Testis (tissue), 3 donors: ENCODE measurements around the gene HECW1. TPM values are rescaled to one million over a fixed set of nuclear protein-coding genes. Genes with fewer than 3 reads are reported as not detected.

ENCODE experiments used
- DNase-seq: peaks from one replicate; pipeline ENCODE4 v3.0.0-alpha.2; 2019
- H3K27ac ChIP-seq, 2 donors: fragments of 200-600 bp; sonication (generic); one replicate each; pipeline ENCODE4 v1.5.1; 2019
- H3K27me3 ChIP-seq: fragments of 200-600 bp; sonication (generic); one replicate; pipeline ENCODE4 v1.5.1; 2019
- H3K36me3 ChIP-seq: fragments of 200-600 bp; sonication (generic); one replicate; pipeline ENCODE4 v1.5.1; 2017; ENCODE audit warnings: low read depth; ENCODE audit errors: missing control alignments
- H3K4me1 ChIP-seq: fragments of 200-600 bp; sonication (generic); one replicate; pipeline ENCODE4 v1.5.1; 2019
- H3K4me3 ChIP-seq, 2 donors: fragments of 200-600 bp; sonication (generic); one replicate each; pipeline ENCODE4 v1.5.1; 2017 to 2019
- H3K9me3 ChIP-seq: fragments of 200-600 bp; sonication (generic); one replicate; pipeline ENCODE4 v1.5.1; 2017
- POLR2A ChIP-seq: fragments of 450-650 bp; IDR thresholded peaks from one replicate; pipeline ENCODE4 v1.6.1; 2017; ENCODE audit warnings: antibody characterized with exemption, mild to moderate bottlenecking, moderate library complexity
- WGBS, 2 donors: methylation state at CpG; one replicate each; pipeline ENCODE4 v1.1.5; 2018; 5-methylcytosine and 5-hydroxymethylcytosine counted together
- intact Hi-C: fragments of 100-400 bp; cut with DNase I; formaldehyde crosslinking; loops from one replicate; pipeline ENCODE4 v1.15.1; 2023; ENCODE audit warnings: low total_unique reads
- polyA plus RNA-seq: library from polyadenylated mRNA; stranded (reverse); fragments of 350-450 nt; fragmentation: Illumina TruSeq; extraction: RNeasy Lipid Tissue Mini Kit (QIAGEN cat#74804); gene quantifications from one replicate; pipeline ENCODE4 v1.2.3, GENCODE V29; 2014; ENCODE audit warnings: low read depth, low replicate concordance; ENCODE audit not compliant: insufficient read depth
- total RNA-seq, 2 donors: library from RNA; depleted of rRNA; stranded (reverse); fragments of >200 nt; gene quantifications; one replicate each; pipeline ENCODE4 v1.2.3, GENCODE V29; 2016
- TF ChIP-seq, protein P1 (sequence below), 3 experiments: fragments of 450-650 bp in 2 of 3; fragments of 200-600 bp in 1 of 3; sonication (generic) in 1 of 3; IDR thresholded peaks; one replicate each; pipeline ENCODE4 v1.5.1; 2016 to 2019; ENCODE audit warnings: antibody characterized with exemption in 3 of 3, mild to moderate bottlenecking in 2 of 3, moderate library complexity in 1 of 3

The HECW1 gene
- total and polyA plus RNA-seq, 3 donors from 2014 or later, result 3.2 to 14.5 (median 5.0) TPM

GRCh38 chr7:43234968-43235367 lies 122.5 kb downstream of the HECW1 start:
- 83 to 91% methylated on average over 2 to 4 of the region's 4 CpGs for WGBS, 2 donors
- DNase-seq, result no peak
- no peak overlapping the region for H3K27ac ChIP-seq
- no peaks in the 10 kb centered on the region for H3K4me1 ChIP-seq
- intact Hi-C loops, result no loop called here
- H3K9me3 ChIP-seq, result no peaks in the 10 kb centered on the region
- no peak for TF ChIP-seq POLR2A
- TF ChIP-seq, protein P1, sequence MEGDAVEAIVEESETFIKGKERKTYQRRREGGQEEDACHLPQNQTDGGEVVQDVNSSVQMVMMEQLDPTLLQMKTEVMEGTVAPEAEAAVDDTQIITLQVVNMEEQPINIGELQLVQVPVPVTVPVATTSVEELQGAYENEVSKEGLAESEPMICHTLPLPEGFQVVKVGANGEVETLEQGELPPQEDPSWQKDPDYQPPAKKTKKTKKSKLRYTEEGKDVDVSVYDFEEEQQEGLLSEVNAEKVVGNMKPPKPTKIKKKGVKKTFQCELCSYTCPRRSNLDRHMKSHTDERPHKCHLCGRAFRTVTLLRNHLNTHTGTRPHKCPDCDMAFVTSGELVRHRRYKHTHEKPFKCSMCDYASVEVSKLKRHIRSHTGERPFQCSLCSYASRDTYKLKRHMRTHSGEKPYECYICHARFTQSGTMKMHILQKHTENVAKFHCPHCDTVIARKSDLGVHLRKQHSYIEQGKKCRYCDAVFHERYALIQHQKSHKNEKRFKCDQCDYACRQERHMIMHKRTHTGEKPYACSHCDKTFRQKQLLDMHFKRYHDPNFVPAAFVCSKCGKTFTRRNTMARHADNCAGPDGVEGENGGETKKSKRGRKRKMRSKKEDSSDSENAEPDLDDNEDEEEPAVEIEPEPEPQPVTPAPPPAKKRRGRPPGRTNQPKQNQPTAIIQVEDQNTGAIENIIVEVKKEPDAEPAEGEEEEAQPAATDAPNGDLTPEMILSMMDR (IDR thresholded peaks at IDR 0.05), result no peak
- H3K27me3 ChIP-seq, result no peaks in the 10 kb centered on the region
- H3K36me3 ChIP-seq, result no peaks in the 10 kb centered on the region
- no peak overlapping the region for H3K4me3 ChIP-seq

DNA sequence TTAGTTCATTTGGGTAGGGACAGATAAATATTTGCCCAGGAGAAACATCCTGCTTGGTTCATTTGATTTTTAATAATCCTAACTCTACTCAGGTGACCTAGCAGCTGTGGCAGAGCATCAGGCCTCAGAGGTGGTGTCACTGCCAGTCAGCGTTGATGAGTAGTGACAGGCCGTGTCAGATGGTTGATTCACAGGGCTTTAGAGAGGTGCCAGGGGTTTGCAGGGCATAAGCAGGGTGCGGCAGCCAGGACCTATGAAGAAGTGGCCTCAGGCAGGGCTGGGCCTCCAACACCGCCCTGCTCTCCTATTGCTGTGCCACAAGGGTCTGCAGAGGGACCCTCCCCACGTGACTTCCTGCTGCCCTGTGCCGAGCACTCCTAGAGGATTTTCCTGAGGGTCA lies 128.1 kb downstream of the HECW1 start:
- H3K4me3 ChIP-seq, result no peak overlapping the region
- no peaks in the 10 kb centered on the region for H3K36me3 ChIP-seq
- no peaks in the 10 kb centered on the region for H3K9me3 ChIP-seq
- intact Hi-C loops, result no loop called here
- no peaks in the 10 kb centered on the region for H3K4me1 ChIP-seq
- H3K27ac ChIP-seq, result no peak overlapping the region
- no peaks in the 10 kb centered on the region for H3K27me3 ChIP-seq
- TF ChIP-seq, protein P1 (IDR thresholded peaks at IDR 0.05), result no peak
- no peak for TF ChIP-seq POLR2A
- no peak for DNase-seq
- 85 to 100% methylated on average over 3 to 6 of the region's 6 CpGs for WGBS, 2 donors

DNA sequence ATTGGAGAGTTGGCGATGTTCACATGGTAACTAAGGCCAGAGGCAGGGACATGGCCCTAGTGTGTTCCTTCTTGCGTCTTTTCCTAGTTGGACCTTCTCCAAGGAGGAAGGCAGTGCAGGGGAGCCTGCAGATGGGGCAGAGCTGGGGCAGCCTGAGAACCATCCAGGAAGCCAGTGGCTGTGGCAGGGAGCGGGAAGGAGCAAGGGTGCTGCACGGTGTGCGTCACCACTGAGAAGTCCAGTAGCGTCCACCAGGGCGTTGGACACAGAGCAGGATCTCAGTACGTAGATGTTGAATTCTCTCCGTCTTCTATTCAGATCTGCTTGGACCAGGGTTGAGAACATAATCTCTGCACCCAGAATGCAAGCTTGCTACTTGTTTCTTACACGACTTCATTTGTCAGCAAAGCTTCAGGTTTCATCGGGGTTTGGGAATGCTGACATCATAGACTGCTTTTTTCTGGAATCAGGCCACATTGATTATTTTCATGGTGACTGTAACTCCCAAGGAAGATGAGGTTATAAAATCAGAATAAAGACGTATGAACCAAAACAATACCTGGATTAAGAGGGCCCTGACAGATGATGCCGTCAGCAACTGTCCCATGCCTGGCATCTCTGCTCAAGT lies 130.3 kb downstream of the HECW1 start:
- Histone ChIP-seq H3K36me3 (no peaks in the 10 kb centered on the region), H3K27ac (no peak overlapping the region), H3K4me1 (no peaks in the 10 kb centered on the region), H3K27me3 (no peaks in the 10 kb centered on the region), H3K4me3 (no peak overlapping the region), H3K9me3 (no peaks in the 10 kb centered on the region)
- no peak for TF ChIP-seq POLR2A
- TF ChIP-seq, protein P1 (IDR thresholded peaks at IDR 0.05), result no peak
- intact Hi-C loops, result no loop called here
- WGBS, 2 donors, result 91 to 95% methylated on average over 12 to 13 of the region's 13 CpGs
- no peak for DNase-seq

- no peak for DNase-seq
- Histone ChIP-seq H3K27ac (no peak overlapping the region), H3K4me3 (no peak overlapping the region), H3K27me3 (no peaks in the 10 kb centered on the region), H3K9me3 (no peaks in the 10 kb centered on the region), H3K4me1 (no peaks in the 10 kb centered on the region), H3K36me3 (no peaks in the 10 kb centered on the region)
- intact Hi-C loops, result no loop called here
- no peak for TF ChIP-seq POLR2A
- TF ChIP-seq, protein P1 (IDR thresholded peaks at IDR 0.05), result no peak
- 95 to 97% methylated on average over 3 of the region's 3 CpGs for WGBS, 2 donors
These were observed 131.8 kb downstream of the HECW1 start for GRCh38 chr7:43244232-43244631.

- Histone ChIP-seq H3K4me3 (no peak overlapping the region), H3K4me1 (no peaks in the 10 kb centered on the region), H3K27ac (no peak overlapping the region), H3K27me3 (no peaks in the 10 kb centered on the region), H3K9me3 (no peaks in the 10 kb centered on the region), H3K36me3 (no peaks in the 10 kb centered on the region)
- TF ChIP-seq, protein P1 (IDR thresholded peaks at IDR 0.05), result no peak
- TF ChIP-seq POLR2A, result no peak
- no peak for DNase-seq
- 96 to 97% methylated on average over 5 to 6 of the region's 6 CpGs for WGBS, 2 donors
- intact Hi-C loops, result no loop called here
These were observed 132.3 kb downstream of the HECW1 start for GRCh38 chr7:43244784-43245183.
